Activated CD4-positive, alpha-beta memory T cell treated with anti-CD3 and anti-CD28 coated beads, Interleukin-2, amount 10 ng/mL, durations not matched to agents 7 days and 5 days (primary cell): ENCODE results near the gene MAPK4. TPM values are rescaled to one million over a fixed set of nuclear protein-coding genes. Genes with fewer than 3 reads are reported as not detected.

ENCODE experiments used
- CTCF ChIA-PET: fragments of 350-600 bp; sonication (Branson Sonifier 250); formaldehyde crosslinking; loops from one replicate; lab custom pipeline; 2021; ENCODE audit warnings: antibody characterized with exemption, inconsistent platforms; lab: Charles Lee
- POLR2A ChIA-PET: fragments of 350-600 bp; sonication (Branson Sonifier 250); formaldehyde crosslinking; loops from one replicate; lab custom pipeline; 2021; ENCODE audit warnings: antibody characterized with exemption; lab: Charles Lee
- DNase-seq: peaks from one replicate; pipeline ENCODE4 v3.0.0-alpha.2; 2020
- H3K27ac Mint-ChIP-seq: one replicate; pipeline ENCODE4 v1.8.0; 2021; ENCODE audit warnings: mild to moderate bottlenecking, mixed read lengths
- H3K27me3 Mint-ChIP-seq: one replicate; pipeline ENCODE4 v1.8.0; 2021; ENCODE audit warnings: mixed read lengths
- H3K36me3 Mint-ChIP-seq: one replicate; pipeline ENCODE4 v1.8.0; 2021; ENCODE audit warnings: low read depth, mixed read lengths
- H3K4me1 Mint-ChIP-seq: one replicate; pipeline ENCODE4 v1.8.0; 2021; ENCODE audit warnings: mixed read lengths
- H3K4me3 Mint-ChIP-seq: one replicate; pipeline ENCODE4 v1.8.0; 2021; ENCODE audit warnings: mild to moderate bottlenecking, mixed read lengths
- H3K9me3 Mint-ChIP-seq: one replicate; pipeline ENCODE4 v1.8.0; 2021; ENCODE audit warnings: mixed read lengths
- total RNA-seq, 2 experiments: library from RNA; stranded (reverse); gene quantifications; one replicate each; pipeline ENCODE4 v1.2.3, GENCODE V29; 2021

Gene MAPK4
- total RNA-seq, 2 experiments from 2014 or later, result not detected

DNA sequence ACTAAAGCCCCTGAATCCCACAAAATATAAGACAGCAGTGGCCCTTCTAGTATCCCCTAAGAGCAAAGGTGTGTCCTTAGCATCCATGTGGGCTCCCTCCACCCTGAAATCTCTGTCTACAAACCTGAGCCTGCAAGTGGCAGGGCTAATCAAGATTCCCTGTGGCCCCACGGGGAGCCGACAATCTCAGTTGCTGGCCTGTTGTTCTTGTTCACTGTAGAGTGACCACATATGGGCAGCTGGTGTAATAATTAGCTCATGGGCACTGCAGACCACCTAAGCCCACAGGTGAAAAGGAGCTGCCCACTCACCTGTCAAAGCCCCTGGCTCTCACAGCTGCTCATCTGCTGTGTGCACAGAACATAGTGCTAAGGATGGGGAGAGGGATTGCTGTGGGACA lies 157.7 kb downstream of the MAPK4 start:
- no peak overlapping the region for H3K27ac Mint-ChIP-seq
- H3K9me3 Mint-ChIP-seq, result no peaks in the 10 kb centered on the region
- peaks cover 11% of the 10 kb centered on the region for H3K27me3 Mint-ChIP-seq
- no peaks in the 10 kb centered on the region for H3K4me1 Mint-ChIP-seq
- POLR2A ChIA-PET, result no interaction called here
- no peak overlapping the region for H3K4me3 Mint-ChIP-seq
- no peak for DNase-seq
- CTCF ChIA-PET, result no interaction called here
- H3K36me3 Mint-ChIP-seq, result no peaks in the 10 kb centered on the region

DNA sequence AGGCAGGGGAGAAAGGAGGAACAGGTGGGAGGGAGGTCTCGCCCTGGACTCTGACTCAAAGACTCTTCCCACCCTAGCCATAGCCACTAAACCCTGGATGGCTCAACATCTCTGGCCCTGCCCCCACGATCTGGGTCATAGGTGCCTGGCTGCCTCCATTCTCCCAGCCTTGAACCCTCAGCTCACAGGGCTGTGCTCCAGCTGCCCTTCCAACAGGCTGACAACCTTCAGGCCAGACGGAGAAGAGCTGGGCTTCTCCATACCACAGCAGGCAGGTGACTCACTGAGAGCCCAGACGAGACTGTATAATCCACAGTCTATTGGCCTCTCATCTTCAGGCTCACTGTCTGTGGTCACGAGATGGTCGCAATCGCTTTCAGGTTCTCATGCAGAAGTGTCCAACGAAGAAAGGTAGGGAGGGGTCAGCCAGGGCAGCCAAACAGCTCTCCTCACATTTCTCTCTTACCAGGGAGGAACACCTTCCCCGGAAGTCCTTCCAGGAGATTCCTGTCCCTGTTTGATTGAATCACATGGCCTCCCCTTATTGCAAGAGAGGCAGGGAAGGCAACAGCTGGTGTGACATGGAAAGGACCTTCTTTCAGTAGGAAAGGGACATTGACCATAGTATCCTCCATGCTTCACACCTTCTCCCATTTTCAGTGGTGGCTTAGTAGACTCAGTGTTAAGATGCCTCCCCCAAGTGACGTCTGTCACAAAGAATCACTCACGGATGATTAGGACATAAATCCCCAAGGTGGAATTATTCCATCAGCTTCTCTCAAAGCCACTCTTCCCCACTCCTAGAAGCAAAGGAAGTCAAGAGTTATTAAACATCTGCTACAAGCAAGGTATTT lies 159.8 kb downstream of the MAPK4 start:
- Mint-ChIP-seq H3K27ac (no peak overlapping the region), H3K4me3 (no peak overlapping the region), H3K4me1 (no peaks in the 10 kb centered on the region), H3K36me3 (no peaks in the 10 kb centered on the region), H3K9me3 (no peaks in the 10 kb centered on the region), H3K27me3 (peaks cover 3% of the 10 kb centered on the region)
- POLR2A ChIA-PET, result no interaction called here
- CTCF ChIA-PET, result no interaction called here
- no peak for DNase-seq

DNA sequence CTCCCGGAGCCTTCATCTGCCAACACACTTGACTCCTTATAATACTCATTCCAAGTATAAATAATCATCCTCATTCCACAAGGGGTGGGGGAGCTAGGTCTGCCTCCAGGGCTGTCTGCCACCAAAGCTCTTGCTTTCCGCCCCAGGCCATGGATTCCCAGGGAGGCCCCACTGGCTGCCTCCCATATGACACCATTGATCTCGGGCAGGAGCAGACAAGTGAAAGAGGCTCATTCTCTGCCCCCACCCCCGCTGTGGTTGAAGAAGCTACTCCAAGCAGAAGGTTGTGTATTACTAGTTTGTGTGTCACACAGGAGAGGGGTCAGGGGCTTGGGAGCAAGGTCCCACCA lies 160.4 kb downstream of the MAPK4 start:
- no peaks in the 10 kb centered on the region for H3K36me3 Mint-ChIP-seq
- DNase-seq, result no peak
- no peak overlapping the region for H3K4me3 Mint-ChIP-seq
- no peaks in the 10 kb centered on the region for H3K4me1 Mint-ChIP-seq
- ChIA-PET POLR2A (no interaction called here), CTCF (interaction anchor here (0.6 kb wide), 1 partner anchor 9 kb away, joined by 3 read pairs; no protein-coding TSS in a partner anchor)
- H3K27me3 Mint-ChIP-seq, result peaks cover 3% of the 10 kb centered on the region
- H3K27ac Mint-ChIP-seq, result no peak overlapping the region
- no peaks in the 10 kb centered on the region for H3K9me3 Mint-ChIP-seq

DNA sequence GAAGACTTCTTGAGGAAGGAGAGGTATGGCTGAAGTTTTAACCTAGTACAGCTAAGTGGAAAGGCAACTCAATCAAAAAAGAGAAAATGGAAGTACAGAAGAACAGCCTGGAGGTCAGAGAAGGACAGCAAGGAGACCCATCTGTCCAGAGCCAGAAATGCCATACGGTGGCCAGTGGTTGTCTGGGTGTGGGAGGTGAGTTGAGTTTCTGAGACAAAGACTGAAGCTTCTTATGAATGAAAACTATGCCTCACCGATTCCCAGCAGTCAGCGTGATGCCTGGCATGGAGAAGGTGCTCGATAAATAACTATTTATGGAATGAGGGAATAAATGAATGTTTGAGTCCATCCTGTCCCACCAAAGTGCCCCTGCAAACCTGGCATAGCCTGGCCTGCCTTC lies 161.1 kb downstream of the MAPK4 start:
- H3K4me3 Mint-ChIP-seq, result no peak overlapping the region
- H3K27me3 Mint-ChIP-seq, result peaks cover under 1% of the 10 kb centered on the region
- H3K27ac Mint-ChIP-seq, result no peak overlapping the region
- DNase-seq, result no peak
- no peaks in the 10 kb centered on the region for H3K4me1 Mint-ChIP-seq
- ChIA-PET CTCF (no interaction called here), POLR2A (no interaction called here)
- no peaks in the 10 kb centered on the region for H3K9me3 Mint-ChIP-seq
- H3K36me3 Mint-ChIP-seq, result no peaks in the 10 kb centered on the region

DNA sequence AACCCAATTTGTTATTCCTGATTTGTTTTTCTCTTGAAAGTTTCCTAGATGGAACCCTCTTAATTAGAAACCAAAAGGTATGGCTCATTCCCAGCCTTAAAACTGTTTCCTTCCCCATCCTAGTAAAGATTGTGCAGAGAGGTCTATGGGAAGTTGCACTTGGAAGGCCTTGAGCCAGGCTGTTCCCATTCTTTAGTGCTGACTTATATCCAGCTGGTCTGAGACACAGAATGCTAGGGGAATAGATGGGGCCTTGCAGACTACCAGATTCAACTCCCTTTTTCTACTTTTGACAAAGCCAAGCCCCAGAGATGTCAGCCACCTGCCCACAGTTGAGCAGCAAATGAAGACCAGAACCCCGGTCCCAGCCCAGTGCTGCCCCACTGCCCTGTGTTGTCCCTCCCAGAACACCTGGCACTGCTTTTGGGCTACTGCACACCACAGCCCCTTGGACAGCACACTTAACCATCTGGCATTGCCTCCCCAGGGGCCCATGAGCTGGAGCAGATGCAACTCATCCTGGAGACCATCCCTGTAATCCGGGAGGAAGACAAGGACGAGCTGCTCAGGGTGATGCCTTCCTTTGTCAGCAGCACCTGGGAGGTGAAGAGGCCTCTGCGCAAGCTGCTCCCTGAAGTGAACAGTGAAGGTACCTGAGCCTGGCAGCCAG lies 161.7 kb downstream of the MAPK4 start:
- no peak overlapping the region for H3K27ac Mint-ChIP-seq
- no peak for DNase-seq
- no peak overlapping the region for H3K4me3 Mint-ChIP-seq
- no peaks in the 10 kb centered on the region for H3K9me3 Mint-ChIP-seq
- H3K36me3 Mint-ChIP-seq, result no peaks in the 10 kb centered on the region
- no peaks in the 10 kb centered on the region for H3K4me1 Mint-ChIP-seq
- no peaks in the 10 kb centered on the region for H3K27me3 Mint-ChIP-seq
- POLR2A ChIA-PET, result no interaction called here
- CTCF ChIA-PET, result no interaction called here

DNA sequence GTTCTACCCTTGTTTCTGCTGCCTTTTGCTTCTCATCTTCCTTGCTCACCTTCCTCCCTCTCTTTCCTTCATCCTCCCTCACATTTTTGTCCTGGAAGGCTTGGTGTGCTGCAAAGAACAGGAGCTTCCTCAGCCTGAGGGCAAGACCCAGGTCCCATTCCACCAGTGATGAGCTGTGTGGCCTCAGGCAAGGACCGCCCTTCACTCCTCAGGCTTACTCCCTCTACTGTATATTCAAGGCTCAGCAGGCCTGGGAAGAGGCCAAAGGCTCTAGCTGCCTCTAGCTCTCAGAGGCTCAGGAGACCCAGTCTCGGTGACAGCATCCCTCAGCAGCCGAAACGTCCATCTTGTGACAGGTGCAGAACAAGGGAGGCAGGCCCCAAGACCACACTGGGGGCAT lies 162.4 kb downstream of the MAPK4 start:
- Mint-ChIP-seq H3K27me3 (no peaks in the 10 kb centered on the region), H3K27ac (no peak overlapping the region), H3K36me3 (no peaks in the 10 kb centered on the region), H3K9me3 (no peaks in the 10 kb centered on the region), H3K4me3 (no peak overlapping the region), H3K4me1 (no peaks in the 10 kb centered on the region)
- ChIA-PET CTCF (no interaction called here), POLR2A (no interaction called here)
- no peak for DNase-seq

DNA sequence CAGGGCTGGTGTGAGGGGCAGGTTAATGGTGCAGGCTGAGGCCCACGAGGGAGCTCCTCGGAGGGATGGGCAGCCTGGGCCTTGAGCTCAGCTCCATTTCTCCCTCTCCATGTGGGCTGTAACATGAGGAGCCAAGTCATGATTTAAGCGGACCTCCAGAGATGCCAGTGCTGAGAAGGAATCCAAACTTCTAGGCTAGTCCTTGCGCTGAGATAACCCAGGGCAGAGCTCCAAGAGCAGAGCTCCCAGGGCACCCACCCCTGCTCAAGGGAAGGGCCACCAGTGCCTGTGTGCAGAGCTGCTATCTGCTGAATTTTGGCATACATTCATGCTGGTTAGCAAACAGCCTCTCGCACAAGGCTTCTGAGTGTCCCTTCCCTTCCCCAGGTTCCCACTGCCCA lies 164.9 kb downstream of the MAPK4 start:
- CTCF ChIA-PET, result no interaction called here
- Mint-ChIP-seq H3K4me3 (no peak overlapping the region), H3K27me3 (no peaks in the 10 kb centered on the region), H3K9me3 (no peaks in the 10 kb centered on the region), H3K4me1 (no peaks in the 10 kb centered on the region), H3K36me3 (no peaks in the 10 kb centered on the region), H3K27ac (no peak overlapping the region)
- no peak for DNase-seq
- POLR2A ChIA-PET, result no interaction called here

DNA sequence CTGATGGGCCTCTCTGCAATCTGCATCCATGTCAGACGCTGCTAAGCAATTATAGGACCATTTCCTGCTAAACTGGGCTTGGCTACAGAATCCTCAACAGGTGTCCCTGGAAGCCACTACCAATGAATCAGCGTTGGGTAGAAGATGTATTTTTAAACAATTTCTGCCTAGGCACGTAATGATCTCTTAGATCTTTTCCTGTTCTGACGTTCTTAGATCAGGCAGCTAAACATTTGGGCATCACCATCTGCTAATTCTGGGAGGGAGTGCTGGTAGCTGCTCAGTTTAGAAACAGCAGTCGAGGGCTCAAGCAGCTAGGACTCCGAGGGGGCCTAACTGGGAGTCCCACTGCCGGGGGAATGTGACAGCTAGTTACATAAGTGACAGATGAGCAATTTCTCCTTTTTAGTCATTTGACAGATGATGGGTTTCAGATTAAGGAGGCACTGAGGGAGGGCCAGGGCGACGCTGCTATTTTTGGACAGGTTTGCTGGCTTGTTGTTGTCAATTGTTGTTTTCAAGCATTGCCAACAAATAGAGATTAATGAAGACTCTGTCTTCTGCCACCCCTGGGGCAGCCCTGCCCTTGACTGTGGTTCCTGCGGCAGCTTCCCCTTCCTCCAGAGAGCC lies 167.2 kb downstream of the MAPK4 start:
- H3K9me3 Mint-ChIP-seq, result no peaks in the 10 kb centered on the region
- ChIA-PET CTCF (no interaction called here), POLR2A (no interaction called here)
- no peaks in the 10 kb centered on the region for H3K27me3 Mint-ChIP-seq
- no peaks in the 10 kb centered on the region for H3K36me3 Mint-ChIP-seq
- no peaks in the 10 kb centered on the region for H3K4me1 Mint-ChIP-seq
- H3K27ac Mint-ChIP-seq, result no peak overlapping the region
- no peak overlapping the region for H3K4me3 Mint-ChIP-seq
- no peak for DNase-seq

DNA sequence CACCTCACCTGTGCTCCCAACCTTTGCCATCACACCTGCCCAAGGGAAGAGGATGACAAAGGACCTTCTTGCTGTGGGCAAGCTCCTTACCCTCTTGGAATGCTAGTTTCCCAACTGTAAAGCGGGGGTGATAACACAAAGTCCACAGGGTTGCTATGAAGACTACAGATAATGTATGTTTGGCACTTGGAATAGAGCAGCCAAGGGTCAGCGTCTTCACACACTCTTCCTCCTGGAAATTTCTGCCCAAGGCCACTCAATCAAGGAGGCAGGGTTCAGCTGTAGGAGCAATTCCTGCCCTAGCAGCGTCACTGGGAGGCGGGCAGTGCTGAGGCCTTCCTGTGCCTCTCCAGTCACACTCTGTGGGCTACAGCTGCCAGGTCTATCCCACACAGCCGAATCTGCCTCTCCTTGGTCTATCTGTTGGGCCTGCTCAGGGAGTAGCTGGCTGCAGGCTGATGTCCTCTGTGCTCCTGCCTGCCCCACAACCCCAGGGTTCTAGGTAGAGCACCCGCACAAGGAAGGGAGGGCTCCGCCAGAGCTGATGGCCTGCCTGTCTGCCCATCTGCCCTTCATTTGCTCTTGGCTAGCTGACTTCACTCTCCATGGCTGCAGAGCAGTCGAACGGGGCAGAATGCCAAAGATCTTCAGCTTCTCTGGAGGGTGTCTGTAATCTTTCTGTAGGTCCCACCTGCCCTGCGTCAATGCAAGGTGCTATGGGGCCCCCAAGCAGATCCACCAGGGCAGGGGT lies 168.0 kb downstream of the MAPK4 start:
- no peak for DNase-seq
- no peaks in the 10 kb centered on the region for H3K36me3 Mint-ChIP-seq
- ChIA-PET POLR2A (no interaction called here), CTCF (no interaction called here)
- no peaks in the 10 kb centered on the region for H3K27me3 Mint-ChIP-seq
- H3K4me1 Mint-ChIP-seq, result no peaks in the 10 kb centered on the region
- H3K27ac Mint-ChIP-seq, result no peak overlapping the region
- no peak overlapping the region for H3K4me3 Mint-ChIP-seq
- no peaks in the 10 kb centered on the region for H3K9me3 Mint-ChIP-seq

DNA sequence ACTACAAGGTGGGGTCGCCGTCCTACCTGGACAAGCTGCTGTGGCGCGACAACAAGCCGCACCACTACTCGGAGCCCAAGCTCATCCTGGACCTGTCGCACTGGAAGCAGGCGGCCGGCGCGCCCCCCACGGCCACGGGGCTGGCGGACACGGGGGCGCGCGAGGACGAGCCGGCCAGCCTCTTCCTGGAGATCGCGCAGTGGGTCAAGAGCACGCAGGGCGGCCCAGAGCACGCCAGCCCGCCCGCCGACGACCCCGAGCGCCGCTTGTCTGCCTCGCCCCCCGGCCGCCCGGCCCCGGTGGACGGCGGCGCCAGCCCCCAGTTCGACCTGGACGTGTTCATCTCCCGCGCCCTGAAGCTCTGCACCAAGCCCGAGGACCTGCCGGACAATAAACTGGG lies 169.5 kb downstream of the MAPK4 start:
- Mint-ChIP-seq H3K4me3 (no peak overlapping the region), H3K27me3 (no peaks in the 10 kb centered on the region), H3K27ac (no peak overlapping the region), H3K9me3 (no peaks in the 10 kb centered on the region), H3K36me3 (no peaks in the 10 kb centered on the region), H3K4me1 (no peaks in the 10 kb centered on the region)
- DNase-seq, result no peak
- CTCF ChIA-PET, result no interaction called here
- POLR2A ChIA-PET, result no interaction called here

DNA sequence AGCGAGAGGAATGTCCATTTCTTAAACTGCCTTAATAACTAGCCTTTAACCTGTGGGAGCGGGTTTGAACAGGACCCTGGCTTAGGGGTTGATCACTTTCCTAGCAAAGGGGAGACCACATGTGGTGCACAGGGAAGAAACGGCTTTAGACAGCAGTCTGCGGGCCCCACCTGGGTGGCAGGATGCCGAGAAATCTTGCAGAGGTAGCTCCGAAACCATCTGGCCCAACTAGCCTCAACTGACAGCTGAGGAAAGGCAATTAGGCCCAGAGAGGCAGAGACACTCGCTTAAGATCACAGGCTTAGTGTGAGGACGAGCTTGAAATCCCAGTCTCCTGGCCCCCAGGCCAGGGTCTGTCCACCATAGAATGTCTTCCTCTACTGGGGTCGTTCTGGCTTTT lies 170.1 kb downstream of the MAPK4 start:
- Mint-ChIP-seq H3K4me1 (no peaks in the 10 kb centered on the region), H3K27ac (no peak overlapping the region), H3K36me3 (no peaks in the 10 kb centered on the region), H3K9me3 (no peaks in the 10 kb centered on the region), H3K4me3 (no peak overlapping the region), H3K27me3 (no peaks in the 10 kb centered on the region)
- no peak for DNase-seq
- ChIA-PET POLR2A (no interaction called here), CTCF (no interaction called here)

DNA sequence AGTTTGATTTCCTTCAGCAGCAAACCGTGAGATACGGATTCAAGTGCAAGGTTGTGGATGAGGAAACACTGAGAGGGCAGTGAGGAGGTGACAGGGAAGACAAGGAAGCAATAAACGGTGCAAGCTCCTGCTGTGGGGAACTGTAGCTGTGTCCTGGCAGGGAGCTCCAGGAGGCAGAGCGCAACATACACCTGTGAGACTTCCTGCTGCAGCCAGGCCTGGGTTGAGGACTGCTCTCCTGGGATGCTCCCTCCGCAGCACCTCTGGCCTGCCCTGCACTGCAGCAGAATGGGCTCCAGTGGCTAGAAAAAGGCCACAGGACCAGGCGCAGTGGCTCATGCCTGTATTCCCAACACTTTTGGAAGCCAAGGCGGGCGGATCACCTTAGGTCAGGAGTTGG lies 174.5 kb downstream of the MAPK4 start:
- Mint-ChIP-seq H3K27me3 (no peaks in the 10 kb centered on the region), H3K9me3 (no peaks in the 10 kb centered on the region), H3K36me3 (no peaks in the 10 kb centered on the region), H3K4me1 (no peaks in the 10 kb centered on the region), H3K4me3 (no peak overlapping the region), H3K27ac (no peak overlapping the region)
- CTCF ChIA-PET, result no interaction called here
- no peak for DNase-seq
- POLR2A ChIA-PET, result no interaction called here

DNA sequence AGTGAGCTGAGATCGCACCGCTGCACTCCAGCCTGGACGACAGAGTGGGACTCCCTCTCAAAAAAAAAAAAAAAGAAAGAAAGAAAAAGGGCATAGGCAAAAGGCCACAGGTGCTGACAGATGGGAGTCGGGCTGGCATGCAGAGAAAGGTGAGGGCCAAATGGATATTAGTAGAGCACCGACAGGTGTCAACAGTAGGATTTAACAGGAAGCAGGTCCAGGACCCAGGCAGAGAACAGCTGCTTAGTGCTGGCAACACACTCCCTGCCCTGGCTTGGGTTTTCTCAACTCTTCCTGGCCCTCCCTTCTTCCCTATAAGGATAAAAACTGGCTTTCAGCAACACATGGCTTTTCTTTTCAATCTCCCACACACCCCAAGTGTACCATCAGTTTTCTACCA lies 175.0 kb downstream of the MAPK4 start:
- H3K27ac Mint-ChIP-seq, result no peak overlapping the region
- CTCF ChIA-PET, result no interaction called here
- no peaks in the 10 kb centered on the region for H3K36me3 Mint-ChIP-seq
- POLR2A ChIA-PET, result no interaction called here
- H3K9me3 Mint-ChIP-seq, result no peaks in the 10 kb centered on the region
- no peak overlapping the region for H3K4me3 Mint-ChIP-seq
- H3K4me1 Mint-ChIP-seq, result no peaks in the 10 kb centered on the region
- H3K27me3 Mint-ChIP-seq, result no peaks in the 10 kb centered on the region
- DNase-seq, result no peak
